H9 (cell line): ENCODE data around the gene ABHD12. TPM values are rescaled to one million over a fixed set of nuclear protein-coding genes. Genes with fewer than 3 reads are reported as not detected.
A peak's percentile ranks its signal among the peaks of the same experiment; 100 is the strongest.

ENCODE experiments used
- DNase-seq: peaks from one replicate; pipeline ENCODE4 v3.0.0-alpha.2; 2017
- H2AFZ ChIP-seq: one replicate; pipeline ENCODE4 v1.6.1; 2013; ENCODE audit warnings: mild to moderate bottlenecking, low read length, control low read depth, moderate library complexity
- H2AK5ac ChIP-seq: 2 replicates; pipeline ENCODE4 v1.6.1; 2013; ENCODE audit warnings: low read length, control low read depth, mixed read lengths; ENCODE audit not compliant: insufficient read length
- H2BK120ac ChIP-seq: one replicate; pipeline ENCODE4 v1.6.1; 2013; ENCODE audit warnings: low read depth, mild to moderate bottlenecking, low read length, control low read depth, inconsistent platforms; ENCODE audit not compliant: poor library complexity, severe bottlenecking
- H2BK12ac ChIP-seq: 2 replicates; pipeline ENCODE4 v1.6.1; 2013; ENCODE audit warnings: low read length, control low read depth, mixed read lengths, low read depth; ENCODE audit not compliant: insufficient read length
- H2BK15ac ChIP-seq: 2 replicates; pipeline ENCODE4 v1.6.1; 2013; ENCODE audit warnings: low read depth, low read length, control low read depth
- H2BK20ac ChIP-seq: one replicate; pipeline ENCODE4 v1.6.1; 2013; ENCODE audit warnings: low read depth, mild to moderate bottlenecking, low read length, control low read depth, inconsistent platforms; ENCODE audit not compliant: poor library complexity, severe bottlenecking
- H2BK5ac ChIP-seq: 2 replicates; pipeline ENCODE4 v1.6.1; 2013; ENCODE audit warnings: low read length, control low read depth, mixed read lengths; ENCODE audit not compliant: insufficient read length
- H3K14ac ChIP-seq: 2 replicates; pipeline ENCODE4 v1.6.1; 2013; ENCODE audit warnings: low read length, control low read depth; ENCODE audit not compliant: insufficient read depth
- H3K18ac ChIP-seq: 2 replicates; pipeline ENCODE4 v1.6.1; 2013; ENCODE audit warnings: low read depth, mild to moderate bottlenecking, mixed read lengths, low read length, control low read depth; ENCODE audit not compliant: insufficient read length
- H3K23ac ChIP-seq: 2 replicates; pipeline ENCODE4 v1.6.1; 2013; ENCODE audit warnings: low read length, control low read depth, mixed read lengths, low read depth; ENCODE audit not compliant: insufficient read length
- H3K23me2 ChIP-seq: 2 replicates; pipeline ENCODE4 v1.6.1; 2013; ENCODE audit warnings: low read depth, mild to moderate bottlenecking, mixed read lengths, low read length, control low read depth; ENCODE audit not compliant: insufficient read length, poor library complexity, severe bottlenecking
- H3K27ac ChIP-seq: 2 replicates; pipeline ENCODE4 v1.5.1; 2013; ENCODE audit warnings: low read length, control low read depth, mixed read lengths, low read depth; ENCODE audit not compliant: insufficient read length
- H3K27me3 ChIP-seq: 2 replicates; pipeline ENCODE4 v1.6.1; 2013; ENCODE audit warnings: low read length, control low read depth, inconsistent platforms; ENCODE audit not compliant: insufficient read depth
- H3K4ac ChIP-seq: 2 replicates; pipeline ENCODE4 v1.6.1; 2013; ENCODE audit warnings: low read depth, mild to moderate bottlenecking, control low read depth, inconsistent platforms, low read length, moderate library complexity
- H3K4me1 ChIP-seq: 2 replicates; pipeline ENCODE4 v1.6.1; 2013; ENCODE audit warnings: low read length, control low read depth, inconsistent platforms; ENCODE audit not compliant: insufficient read depth
- H3K4me2 ChIP-seq: 2 replicates; pipeline ENCODE4 v1.6.1; 2013; ENCODE audit warnings: low read length, control low read depth, mixed read lengths; ENCODE audit not compliant: insufficient read length, insufficient read depth
- H3K56ac ChIP-seq: 2 replicates; pipeline ENCODE4 v1.6.1; 2013; ENCODE audit warnings: low read depth, mild to moderate bottlenecking, mixed read lengths, low read length, control low read depth; ENCODE audit not compliant: insufficient read length
- H3K79me1 ChIP-seq: 2 replicates; pipeline ENCODE4 v1.6.1; 2013; ENCODE audit warnings: low read depth, mild to moderate bottlenecking, moderate library complexity, low read length, control low read depth, inconsistent platforms; ENCODE audit not compliant: insufficient read depth, poor library complexity, severe bottlenecking
- H3K79me2 ChIP-seq: 2 replicates; pipeline ENCODE4 v1.6.1; 2013; ENCODE audit warnings: low read length, control low read depth, inconsistent platforms; ENCODE audit not compliant: insufficient read depth
- H3K9ac ChIP-seq: 2 replicates; pipeline ENCODE4 v1.6.1; 2013; ENCODE audit warnings: low read length, control low read depth, mixed read lengths; ENCODE audit not compliant: insufficient read length; ENCODE audit errors: extremely low read depth
- H3K9me3 ChIP-seq: one replicate; pipeline ENCODE4 v1.6.1; 2013; ENCODE audit warnings: low read depth, low read length, inconsistent platforms; ENCODE audit not compliant: control insufficient read depth
- H3T11ph ChIP-seq: one replicate; pipeline ENCODE4 v1.6.1; 2013; ENCODE audit warnings: mild to moderate bottlenecking, low read length, control low read depth, inconsistent platforms
- H4K20me1 ChIP-seq: one replicate; pipeline ENCODE4 v1.6.1; 2013; ENCODE audit not compliant: control insufficient read depth, insufficient read length, insufficient read depth
- H4K5ac ChIP-seq: 2 replicates; pipeline ENCODE4 v1.6.1; 2013; ENCODE audit warnings: low read depth, mild to moderate bottlenecking, mixed read lengths, low read length, control low read depth; ENCODE audit not compliant: insufficient read length
- H4K8ac ChIP-seq: replicated peaks from 2 replicates; pipeline ENCODE4 v1.6.1; 2013; ENCODE audit warnings: low read length, control low read depth, mixed read lengths, low read depth; ENCODE audit not compliant: insufficient read length
- H4K91ac ChIP-seq: 2 replicates; pipeline ENCODE4 v1.6.1; 2013; ENCODE audit warnings: low read depth, mild to moderate bottlenecking, moderate library complexity, mixed read lengths, low read length, control low read depth; ENCODE audit not compliant: insufficient read length
- H3K27ac Mint-ChIP-seq, 3 experiments: 2 replicates in 2 of 3; 3 replicates in 1 of 3; pipeline ENCODE4 v1.8.0; 2020 to 2021; ENCODE audit warnings: mixed read lengths in 3 of 3, mild to moderate bottlenecking in 1 of 3, moderate library complexity in 1 of 3
- H3K27me3 Mint-ChIP-seq: 2 replicates; pipeline ENCODE4 v1.8.0; 2021; ENCODE audit warnings: low read depth, mild to moderate bottlenecking, moderate library complexity, mixed read lengths
- H3K36me3 Mint-ChIP-seq, 3 experiments: 2 replicates in 2 of 3; 3 replicates in 1 of 3; pipeline ENCODE4 v1.8.0; 2020 to 2021; ENCODE audit warnings: low read depth in 3 of 3, mixed read lengths in 3 of 3; ENCODE audit not compliant: insufficient read depth in 1 of 3
- H3K4me1 Mint-ChIP-seq, 2 experiments: 2 replicates each; pipeline ENCODE4 v1.8.0; 2020; ENCODE audit warnings: mixed read lengths in 2 of 2
- H3K4me3 Mint-ChIP-seq, 2 experiments: 2 replicates in 1 of 2; 3 replicates in 1 of 2; pipeline ENCODE4 v1.8.0; 2020 to 2021; ENCODE audit warnings: mild to moderate bottlenecking in 2 of 2, mixed read lengths in 2 of 2, moderate library complexity in 1 of 2
- H3K9me3 Mint-ChIP-seq, 2 experiments: 2 replicates in 1 of 2; 3 replicates in 1 of 2; pipeline ENCODE4 v1.8.0; 2020; ENCODE audit warnings: mild to moderate bottlenecking in 2 of 2, mixed read lengths in 2 of 2, moderate library complexity in 1 of 2
- WGBS: extraction: QIAGEN DNeasy Blood & Tissue Kit; methylation state at CpG from one replicate; pipeline ENCODE4 v1.1.7; 2013; ENCODE audit warnings: missing lambda C conversion rate, low lambda C conversion rate, mixed read lengths; ENCODE audit not compliant: insufficient read length; ENCODE audit errors: extremely low coverage; 5-methylcytosine and 5-hydroxymethylcytosine counted together
- total RNA-seq: library from RNA; stranded (reverse); gene quantifications from 2 replicates; pipeline ENCODE4 v1.2.1, GENCODE V29; 2021
- TF ChIP-seq, protein P1 (sequence below): fragments of 200-600 bp; sonication (generic); conservative IDR thresholded peaks from 3 replicates; pipeline ENCODE4 v1.8.0; 2021; ENCODE audit warnings: antibody characterized with exemption, mild to moderate bottlenecking

The ABHD12 gene
- total RNA-seq, 1 experiment from 2014 or later = 54.4 TPM

DNA sequence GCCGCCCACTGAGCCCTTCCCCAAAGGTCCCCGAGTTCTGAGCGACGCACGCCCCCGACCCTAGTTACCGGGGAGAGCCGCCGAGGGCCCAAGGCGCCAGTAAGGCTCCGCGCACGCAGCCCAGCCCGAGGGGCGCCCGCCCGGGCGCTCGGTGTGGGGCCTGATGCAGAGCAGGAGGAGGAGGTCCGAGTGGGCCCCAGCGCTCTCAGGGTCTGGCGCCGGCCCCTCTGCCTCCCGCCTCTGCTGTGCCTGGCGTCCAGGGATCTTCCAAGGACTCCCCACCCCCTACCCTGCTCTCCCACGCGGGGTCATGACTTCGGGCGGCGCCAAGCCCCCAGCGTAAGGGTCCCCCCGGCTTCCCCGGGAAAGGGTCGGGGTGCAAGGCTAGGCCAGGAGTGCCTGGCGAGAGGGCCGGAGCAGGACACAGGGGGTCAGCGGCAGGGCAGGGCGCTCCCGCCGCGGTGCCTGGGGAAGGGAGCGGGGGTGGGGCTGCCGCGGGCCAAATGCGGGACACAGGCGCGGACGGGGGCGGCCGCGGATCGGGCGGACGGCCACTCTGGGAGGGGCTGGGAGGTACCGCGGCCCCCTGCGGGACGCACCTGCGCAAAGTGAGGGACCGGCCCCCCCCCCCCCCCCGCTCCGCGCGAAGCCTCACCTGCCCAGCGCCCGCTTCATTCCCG, 637 bp downstream of the ABHD12 start:
- peak; percentile 54 for DNase-seq

More for the DNA sequence above, 637 bp downstream of the ABHD12 start:
- H3K4me1 ChIP-seq = no peaks in the 10 kb centered on the region
- no peaks in the 10 kb centered on the region for H4K20me1 ChIP-seq
- Mint-ChIP-seq H3K36me3 (peaks cover 15 to 20% (median 15%) of the 10 kb centered on the region in 3 experiments), H3K27ac (no peak overlapping the region), H3K4me3 (peak overlapping the region; percentile 77 to 92), H3K9me3 (no peaks in the 10 kb centered on the region), H3K4me1 (peaks cover 11% of the 10 kb centered on the region in 2 experiments), H3K27me3 (no peaks in the 10 kb centered on the region; the same call in 1 of the 2 replicates)
- H4K5ac ChIP-seq = no peak overlapping the region
- no peak overlapping the region for H3K23ac ChIP-seq
- no peak overlapping the region for H3K4ac ChIP-seq
- H3K27me3 ChIP-seq = no peaks in the 10 kb centered on the region
- no peak overlapping the region for H4K91ac ChIP-seq
- H2BK20ac ChIP-seq = no peak overlapping the region
- peak overlapping the region; percentile 33 for H3K9ac ChIP-seq
- H3K18ac ChIP-seq = no peak overlapping the region
- H3K27ac ChIP-seq = no peak overlapping the region
- H2AK5ac ChIP-seq = no peak overlapping the region
- peak overlapping the region; percentile 23 for H3K14ac ChIP-seq
- TF ChIP-seq, protein P1, sequence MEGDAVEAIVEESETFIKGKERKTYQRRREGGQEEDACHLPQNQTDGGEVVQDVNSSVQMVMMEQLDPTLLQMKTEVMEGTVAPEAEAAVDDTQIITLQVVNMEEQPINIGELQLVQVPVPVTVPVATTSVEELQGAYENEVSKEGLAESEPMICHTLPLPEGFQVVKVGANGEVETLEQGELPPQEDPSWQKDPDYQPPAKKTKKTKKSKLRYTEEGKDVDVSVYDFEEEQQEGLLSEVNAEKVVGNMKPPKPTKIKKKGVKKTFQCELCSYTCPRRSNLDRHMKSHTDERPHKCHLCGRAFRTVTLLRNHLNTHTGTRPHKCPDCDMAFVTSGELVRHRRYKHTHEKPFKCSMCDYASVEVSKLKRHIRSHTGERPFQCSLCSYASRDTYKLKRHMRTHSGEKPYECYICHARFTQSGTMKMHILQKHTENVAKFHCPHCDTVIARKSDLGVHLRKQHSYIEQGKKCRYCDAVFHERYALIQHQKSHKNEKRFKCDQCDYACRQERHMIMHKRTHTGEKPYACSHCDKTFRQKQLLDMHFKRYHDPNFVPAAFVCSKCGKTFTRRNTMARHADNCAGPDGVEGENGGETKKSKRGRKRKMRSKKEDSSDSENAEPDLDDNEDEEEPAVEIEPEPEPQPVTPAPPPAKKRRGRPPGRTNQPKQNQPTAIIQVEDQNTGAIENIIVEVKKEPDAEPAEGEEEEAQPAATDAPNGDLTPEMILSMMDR = no peak
- H2BK15ac ChIP-seq = no peak overlapping the region
- WGBS = no CpG with 5 or more reads among the region's 67 CpGs
- peaks cover 11% of the 10 kb centered on the region; the same call in 1 of the 2 replicates for H3K79me2 ChIP-seq
- H3K23me2 ChIP-seq = no peaks in the 10 kb centered on the region
- H2BK12ac ChIP-seq = no peak overlapping the region
- no peak overlapping the region for H3T11ph ChIP-seq
- H2BK120ac ChIP-seq = no peak overlapping the region
- no peak overlapping the region for H3K56ac ChIP-seq
- peaks cover 2% of the 10 kb centered on the region for H3K79me1 ChIP-seq
- no peaks in the 10 kb centered on the region for H3K9me3 ChIP-seq
- H2AFZ ChIP-seq = no peak overlapping the region
- peak overlapping the region; percentile 92 for H3K4me2 ChIP-seq
- H4K8ac ChIP-seq = no peak overlapping the region
- H2BK5ac ChIP-seq = no peak overlapping the region
